ENCODE results near the gene PKMYT1. TPM values are rescaled to one million over a fixed set of nuclear protein-coding genes. Genes with fewer than 3 reads are reported as not detected.

Gene PKMYT1
- total and polyA plus RNA-seq, 8 donors = 0.28 to 4.8 (median 1.5) TPM

DNA sequence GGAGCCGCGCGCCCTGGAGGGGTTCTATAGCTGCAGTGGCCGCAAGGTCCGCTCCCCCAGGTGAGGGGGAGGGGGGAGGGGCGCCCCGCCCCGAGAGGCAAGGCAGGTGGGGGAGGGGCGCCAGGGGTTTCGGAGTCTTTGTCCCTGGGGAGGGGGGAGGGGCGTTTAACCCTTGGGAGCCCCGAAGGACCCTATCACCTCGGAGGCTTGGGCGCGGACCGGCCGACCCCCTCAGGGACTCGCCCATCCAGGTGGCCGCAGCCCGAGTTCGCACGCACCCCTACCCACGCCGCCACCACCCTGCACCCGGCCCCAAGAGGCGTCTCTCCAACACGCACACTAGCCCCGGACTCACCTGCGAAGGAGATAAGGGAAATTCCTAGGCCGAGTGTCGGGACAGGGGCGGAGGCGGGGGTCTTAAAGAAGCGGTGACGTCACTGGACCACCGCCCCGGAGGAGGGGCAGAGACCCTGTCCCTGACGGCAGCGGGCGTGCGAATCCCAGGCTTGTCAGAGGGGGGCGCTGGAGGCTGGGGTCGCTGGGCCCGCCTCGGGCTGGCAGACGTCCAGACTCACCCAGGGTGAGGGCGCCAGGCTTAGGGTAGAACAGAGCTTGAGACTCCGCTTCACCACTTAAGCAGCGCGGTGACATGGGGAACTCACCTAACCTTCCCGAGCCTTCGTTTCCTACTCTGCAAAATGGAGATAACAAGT is 37.7 kb upstream of the PKMYT1 start, which contains the start of gene CLDN6:
Gene CLDN6 (minus strand): TSS at position 390 of the 713 bp plus-strand sequence. CDS start 2,162 bp downstream, outside the sequence.
- Histone ChIP-seq H3K4me3 (no peak within 1 kb of the TSS), H3K27me3 (no peaks in the 10 kb centered on the region), H3K4me1 (peaks cover 12 to 24% (median 20%) of the 10 kb centered on the region in 3 donors), H3K9me3 (no peaks in the 10 kb centered on the region), H3K27ac (no peak within 1 kb of the TSS), H3K36me3 (peaks cover 0 to 3% (median 0%) of the 10 kb centered on the region in 3 donors)
- intact Hi-C loops (cut with DNase I) = no loop called here
- no peak for FAIRE-seq
- peak in 4 of 6 donors; percentile 57 to 84 (median 80) for DNase-seq
- ATAC-seq = no peak
- 14 to 19% methylated on average over 42 to 51 of the region's 52 CpGs for WGBS, 2 donors
- TF ChIP-seq, protein P1, sequence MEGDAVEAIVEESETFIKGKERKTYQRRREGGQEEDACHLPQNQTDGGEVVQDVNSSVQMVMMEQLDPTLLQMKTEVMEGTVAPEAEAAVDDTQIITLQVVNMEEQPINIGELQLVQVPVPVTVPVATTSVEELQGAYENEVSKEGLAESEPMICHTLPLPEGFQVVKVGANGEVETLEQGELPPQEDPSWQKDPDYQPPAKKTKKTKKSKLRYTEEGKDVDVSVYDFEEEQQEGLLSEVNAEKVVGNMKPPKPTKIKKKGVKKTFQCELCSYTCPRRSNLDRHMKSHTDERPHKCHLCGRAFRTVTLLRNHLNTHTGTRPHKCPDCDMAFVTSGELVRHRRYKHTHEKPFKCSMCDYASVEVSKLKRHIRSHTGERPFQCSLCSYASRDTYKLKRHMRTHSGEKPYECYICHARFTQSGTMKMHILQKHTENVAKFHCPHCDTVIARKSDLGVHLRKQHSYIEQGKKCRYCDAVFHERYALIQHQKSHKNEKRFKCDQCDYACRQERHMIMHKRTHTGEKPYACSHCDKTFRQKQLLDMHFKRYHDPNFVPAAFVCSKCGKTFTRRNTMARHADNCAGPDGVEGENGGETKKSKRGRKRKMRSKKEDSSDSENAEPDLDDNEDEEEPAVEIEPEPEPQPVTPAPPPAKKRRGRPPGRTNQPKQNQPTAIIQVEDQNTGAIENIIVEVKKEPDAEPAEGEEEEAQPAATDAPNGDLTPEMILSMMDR (IDR thresholded peaks at IDR 0.05) = no peak

DNA sequence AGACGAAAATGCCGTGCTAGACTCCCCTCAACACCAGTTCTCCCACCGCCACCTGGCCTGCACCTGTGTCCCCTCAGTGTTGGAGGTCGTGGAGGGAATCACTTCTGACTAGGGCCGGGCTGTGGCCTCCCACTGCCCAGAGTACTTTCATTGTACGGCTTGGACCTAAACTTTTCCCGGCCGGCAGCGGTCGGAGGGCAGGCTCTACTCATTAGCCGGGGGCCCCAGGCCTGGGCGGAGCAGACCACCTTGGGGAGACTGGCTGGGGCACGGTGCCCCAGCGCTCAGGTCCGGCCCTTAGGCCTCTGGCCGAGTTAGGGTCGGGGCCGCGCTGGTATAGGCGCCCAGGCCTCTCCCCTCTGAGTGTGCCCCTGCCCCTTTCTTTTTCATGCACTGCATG is 37.1 kb upstream of the PKMYT1 start:
- ATAC-seq (no peak), FAIRE-seq (no peak), DNase-seq (peak in 2 of 6 donors; percentile 31 to 79)
- no peaks in the 10 kb centered on the region for H3K9me3 ChIP-seq
- H3K36me3 ChIP-seq = peaks cover 0 to 3% (median 0%) of the 10 kb centered on the region in 3 donors
- H3K4me1 ChIP-seq = peaks cover 6 to 18% (median 14%) of the 10 kb centered on the region in 3 donors
- 89 to 97% methylated on average over 20 of the region's 20 CpGs for WGBS, 2 donors
- no peaks in the 10 kb centered on the region for H3K27me3 ChIP-seq
- H3K27ac ChIP-seq = no peak overlapping the region
- intact Hi-C loops (cut with DNase I) = no loop called here
- no peak overlapping the region for H3K4me3 ChIP-seq
- TF ChIP-seq, protein P1 (IDR thresholded peaks at IDR 0.05) = no peak

DNA sequence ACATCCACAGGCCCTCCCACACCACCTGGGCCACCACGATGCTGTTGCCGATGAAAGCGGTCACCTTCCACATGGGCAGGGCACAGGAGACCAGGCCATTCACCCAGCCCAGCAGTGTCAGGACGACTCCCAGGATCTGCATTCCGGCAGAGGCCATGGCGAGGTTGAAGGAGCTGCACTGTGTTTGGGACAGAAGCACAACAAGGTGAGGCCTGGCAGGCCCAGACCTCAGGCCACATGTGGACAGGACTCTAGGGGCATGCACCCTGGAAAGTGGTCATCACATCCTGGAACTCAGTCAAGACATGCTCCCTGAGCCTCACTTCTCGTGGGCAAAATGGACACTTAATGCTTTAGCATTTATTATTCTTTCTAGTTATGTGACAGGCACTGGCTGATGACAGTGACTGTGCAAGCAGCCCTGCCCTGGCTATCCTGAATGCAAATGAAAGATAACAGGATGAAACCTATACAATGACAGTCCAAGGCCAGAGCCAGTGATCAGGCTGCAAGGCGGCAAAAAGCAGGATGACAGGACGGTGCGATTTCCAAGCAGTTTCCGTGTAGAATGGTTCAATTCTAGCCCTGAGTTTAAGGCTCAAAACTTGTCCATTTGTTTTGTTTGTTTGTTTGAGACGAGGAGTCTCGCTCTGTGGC is 35.7 kb upstream of the PKMYT1 start:
- no peak for FAIRE-seq
- H3K9me3 ChIP-seq = no peaks in the 10 kb centered on the region
- no peaks in the 10 kb centered on the region for H3K36me3 ChIP-seq
- H3K4me1 ChIP-seq = peaks cover 6 to 14% (median 9%) of the 10 kb centered on the region in 3 donors
- TF ChIP-seq, protein P1 (IDR thresholded peaks at IDR 0.05) = no peak
- H3K4me3 ChIP-seq = no peak overlapping the region
- no peak for DNase-seq
- H3K27me3 ChIP-seq = no peaks in the 10 kb centered on the region
- no peak overlapping the region for H3K27ac ChIP-seq
- no peak for ATAC-seq
- intact Hi-C loops (cut with DNase I) = no loop called here
- 86 to 90% methylated on average over 13 of the region's 13 CpGs for WGBS, 2 donors

DNA sequence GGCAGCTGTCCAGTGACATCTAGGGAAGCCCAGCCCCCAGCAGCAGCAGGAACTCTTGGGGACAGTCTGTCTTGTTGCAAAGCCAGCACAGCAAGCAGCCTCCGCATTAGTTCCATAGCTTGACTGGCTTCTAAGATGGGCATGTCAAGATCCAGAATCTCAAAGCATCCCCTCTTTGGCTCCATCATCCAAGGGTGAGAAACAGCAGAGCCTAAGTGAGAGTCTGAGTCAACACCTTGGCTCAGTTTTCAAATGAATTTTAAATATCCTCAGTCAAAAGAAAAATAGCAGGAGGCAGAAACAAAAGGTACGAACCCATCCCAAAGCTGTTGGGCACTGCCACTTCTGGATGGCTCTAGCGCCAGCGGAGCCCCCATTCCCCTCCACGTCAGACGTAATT is 34.7 kb upstream of the PKMYT1 start:
- WGBS, 2 donors = 87 to 95% methylated on average over 6 of the region's 6 CpGs
- no peak for ATAC-seq
- Histone ChIP-seq H3K36me3 (no peaks in the 10 kb centered on the region), H3K27me3 (no peaks in the 10 kb centered on the region), H3K27ac (no peak overlapping the region), H3K4me1 (peaks cover 9 to 20% (median 16%) of the 10 kb centered on the region in 3 donors), H3K9me3 (no peaks in the 10 kb centered on the region), H3K4me3 (no peak overlapping the region)
- TF ChIP-seq, protein P1 (IDR thresholded peaks at IDR 0.05) = no peak
- intact Hi-C loops (cut with DNase I) = no loop called here
- FAIRE-seq = no peak
- no peak for DNase-seq

All from pancreas (tissue), 10 donors.